ENCODE data around the gene COMT. TPM values are rescaled to one million over a fixed set of nuclear protein-coding genes. Genes with fewer than 3 reads are reported as not detected.
A peak's percentile ranks its signal among the peaks of the same experiment; 100 is the strongest.

Gene COMT
- total and polyA plus RNA-seq, 9 of the 15 experiments (the other 6 are each of a cell fraction or from before 2014, with no cell fraction given): 12.5 to 351 (median 155) TPM

DNA sequence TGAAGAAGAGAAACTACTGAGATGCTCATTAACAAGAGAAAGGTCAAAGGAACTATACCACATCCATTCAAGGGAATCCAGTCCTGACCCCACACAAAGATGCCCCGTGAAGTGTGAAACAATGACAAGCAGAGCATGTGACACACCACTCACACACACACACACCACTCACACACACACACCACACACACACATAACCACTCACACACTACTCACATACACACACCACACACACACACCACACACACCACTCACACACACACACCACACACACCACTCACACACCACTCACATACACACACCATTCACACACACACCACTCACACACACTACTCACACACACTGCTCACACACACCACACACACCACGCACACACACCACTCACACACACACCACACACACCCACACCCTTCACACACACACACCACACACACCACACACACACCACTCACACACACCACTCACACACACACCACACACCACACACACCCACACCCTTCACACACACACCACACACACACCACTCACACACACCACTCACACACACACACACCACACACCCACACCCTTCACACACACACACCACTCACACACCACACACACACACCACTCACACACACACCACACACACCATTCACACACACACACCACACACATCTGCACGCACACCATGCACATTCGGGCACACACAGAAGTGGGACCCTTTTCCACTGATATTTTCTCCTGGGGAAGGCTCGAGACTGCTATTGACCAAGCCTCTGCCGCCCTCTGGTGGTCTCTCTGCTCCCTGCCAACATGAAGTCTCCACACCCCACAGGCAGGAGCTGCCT lies 32.0 kb upstream of the COMT start (continued):
- peak; percentile 85 for TF ChIP-seq TRIM28 (IDR thresholded peaks at IDR 0.05)
- peak; percentile 42; the same call in 1 of the 2 replicates for TF ChIP-seq TEAD4 (IDR thresholded peaks at IDR 0.05; ENCODE audit: low read length)
- TF ChIP-seq TEAD4 (CRISPR knock-in tag; IDR thresholded peaks at IDR 0.05; ENCODE audit: borderline replicate concordance): no peak
- no peak for TF ChIP-seq BRD4 (IDR thresholded peaks at IDR 0.05)
- peak; percentile 72 for TF ChIP-seq NEUROD1 (IDR thresholded peaks at IDR 0.05; ENCODE audit: borderline replicate concordance, low read depth, low read length, partially characterized antibody)
- TF ChIP-seq, protein P1, sequence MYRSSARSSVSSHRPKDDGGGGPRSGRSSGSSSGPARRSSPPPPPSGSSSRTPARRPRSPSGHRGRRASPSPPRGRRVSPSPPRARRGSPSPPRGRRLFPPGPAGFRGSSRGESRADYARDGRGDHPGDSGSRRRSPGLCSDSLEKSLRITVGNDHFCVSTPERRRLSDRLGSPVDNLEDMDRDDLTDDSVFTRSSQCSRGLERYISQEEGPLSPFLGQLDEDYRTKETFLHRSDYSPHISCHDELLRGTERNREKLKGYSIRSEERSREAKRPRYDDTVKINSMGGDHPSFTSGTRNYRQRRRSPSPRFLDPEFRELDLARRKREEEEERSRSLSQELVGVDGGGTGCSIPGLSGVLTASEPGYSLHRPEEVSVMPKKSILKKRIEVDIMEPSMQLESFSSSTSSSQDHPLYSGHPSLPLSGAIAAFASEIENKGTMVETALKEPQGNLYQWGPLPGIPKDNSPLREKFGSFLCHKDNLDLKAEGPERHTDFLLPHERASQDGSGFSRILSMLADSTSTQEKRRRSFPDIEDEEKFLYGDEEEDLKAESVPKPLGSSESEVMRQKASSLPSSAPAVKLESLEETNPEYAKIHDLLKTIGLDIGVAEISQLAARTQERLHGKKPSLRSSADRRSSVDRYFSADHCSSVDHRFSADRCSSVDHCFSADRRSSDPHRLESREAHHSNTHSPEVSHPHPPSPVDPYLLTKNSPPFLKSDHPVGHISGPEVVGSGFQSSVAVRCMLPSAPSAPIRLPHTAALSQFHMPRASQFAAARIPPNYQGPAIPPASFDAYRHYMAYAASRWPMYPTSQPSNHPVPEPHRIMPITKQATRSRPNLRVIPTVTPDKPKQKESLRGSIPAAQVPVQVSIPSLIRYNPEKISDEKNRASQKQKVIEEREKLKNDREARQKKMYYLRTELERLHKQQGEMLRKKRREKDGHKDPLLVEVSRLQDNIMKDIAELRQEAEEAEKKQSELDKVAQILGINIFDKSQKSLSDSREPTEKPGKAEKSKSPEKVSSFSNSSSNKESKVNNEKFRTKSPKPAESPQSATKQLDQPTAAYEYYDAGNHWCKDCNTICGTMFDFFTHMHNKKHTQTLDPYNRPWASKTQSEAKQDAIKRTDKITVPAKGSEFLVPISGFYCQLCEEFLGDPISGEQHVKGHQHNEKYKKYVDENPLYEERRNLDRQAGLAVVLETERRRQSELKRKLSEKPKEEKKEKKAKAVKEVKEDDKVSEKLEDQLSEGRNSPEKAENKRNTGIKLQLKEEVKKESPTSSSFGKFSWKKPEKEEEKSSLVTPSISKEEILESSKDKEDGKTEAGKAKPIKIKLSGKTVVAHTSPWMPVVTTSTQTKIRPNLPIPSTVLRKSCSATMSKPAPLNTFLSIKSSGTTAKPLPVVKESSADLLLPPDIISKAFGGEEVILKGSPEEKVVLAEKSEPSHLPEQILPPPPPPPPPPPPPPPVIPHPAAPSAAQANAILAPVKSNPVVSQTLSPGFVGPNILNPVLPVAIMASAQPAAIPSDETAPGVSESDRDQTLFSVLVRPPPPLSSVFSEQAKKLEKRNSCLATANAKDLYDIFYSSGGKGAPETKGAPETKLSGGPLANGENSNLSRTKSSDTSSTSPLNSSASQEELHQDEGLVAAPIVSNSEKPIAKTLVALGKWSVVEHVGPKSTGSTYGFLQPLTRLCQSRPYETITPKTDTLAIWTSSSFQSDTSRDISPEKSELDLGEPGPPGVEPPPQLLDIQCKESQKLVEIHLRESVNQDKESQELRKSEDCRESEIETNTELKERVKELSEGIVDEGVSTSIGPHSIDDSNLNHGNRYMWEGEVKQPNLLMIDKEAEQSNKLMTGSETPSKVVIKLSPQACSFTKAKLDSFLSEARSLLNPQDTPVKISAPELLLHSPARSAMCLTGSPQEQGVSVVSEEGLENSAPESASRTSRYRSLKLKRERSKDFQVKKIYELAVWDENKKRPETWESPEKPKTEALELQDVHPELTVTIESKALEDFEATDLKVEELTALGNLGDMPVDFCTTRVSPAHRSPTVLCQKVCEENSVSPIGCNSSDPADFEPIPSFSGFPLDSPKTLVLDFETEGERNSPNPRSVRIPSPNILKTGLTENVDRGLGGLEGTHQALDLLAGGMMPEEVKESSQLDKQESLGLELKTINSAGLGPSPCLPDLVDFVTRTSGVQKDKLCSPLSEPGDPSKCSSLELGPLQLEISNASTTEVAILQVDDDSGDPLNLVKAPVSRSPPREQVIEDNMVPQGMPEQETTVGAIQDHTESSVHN (IDR thresholded peaks at IDR 0.05; ENCODE audit: borderline replicate concordance in 1 of 2, low read depth in 1 of 2): peak in 1 of 2 experiments; percentile 53; a peak in 1 of 4 replicates
- no peak for TF ChIP-seq HDAC8 (tag; IDR thresholded peaks at IDR 0.05)
- peak; percentile 93; the same call in 1 of the 2 replicates for TF ChIP-seq RBM14 (IDR thresholded peaks at IDR 0.05; ENCODE audit: borderline replicate concordance, insufficient read depth, low read depth, low read length)
- no peak for TF ChIP-seq ZZZ3 (IDR thresholded peaks at IDR 0.05)
- TF ChIP-seq, protein P2, sequence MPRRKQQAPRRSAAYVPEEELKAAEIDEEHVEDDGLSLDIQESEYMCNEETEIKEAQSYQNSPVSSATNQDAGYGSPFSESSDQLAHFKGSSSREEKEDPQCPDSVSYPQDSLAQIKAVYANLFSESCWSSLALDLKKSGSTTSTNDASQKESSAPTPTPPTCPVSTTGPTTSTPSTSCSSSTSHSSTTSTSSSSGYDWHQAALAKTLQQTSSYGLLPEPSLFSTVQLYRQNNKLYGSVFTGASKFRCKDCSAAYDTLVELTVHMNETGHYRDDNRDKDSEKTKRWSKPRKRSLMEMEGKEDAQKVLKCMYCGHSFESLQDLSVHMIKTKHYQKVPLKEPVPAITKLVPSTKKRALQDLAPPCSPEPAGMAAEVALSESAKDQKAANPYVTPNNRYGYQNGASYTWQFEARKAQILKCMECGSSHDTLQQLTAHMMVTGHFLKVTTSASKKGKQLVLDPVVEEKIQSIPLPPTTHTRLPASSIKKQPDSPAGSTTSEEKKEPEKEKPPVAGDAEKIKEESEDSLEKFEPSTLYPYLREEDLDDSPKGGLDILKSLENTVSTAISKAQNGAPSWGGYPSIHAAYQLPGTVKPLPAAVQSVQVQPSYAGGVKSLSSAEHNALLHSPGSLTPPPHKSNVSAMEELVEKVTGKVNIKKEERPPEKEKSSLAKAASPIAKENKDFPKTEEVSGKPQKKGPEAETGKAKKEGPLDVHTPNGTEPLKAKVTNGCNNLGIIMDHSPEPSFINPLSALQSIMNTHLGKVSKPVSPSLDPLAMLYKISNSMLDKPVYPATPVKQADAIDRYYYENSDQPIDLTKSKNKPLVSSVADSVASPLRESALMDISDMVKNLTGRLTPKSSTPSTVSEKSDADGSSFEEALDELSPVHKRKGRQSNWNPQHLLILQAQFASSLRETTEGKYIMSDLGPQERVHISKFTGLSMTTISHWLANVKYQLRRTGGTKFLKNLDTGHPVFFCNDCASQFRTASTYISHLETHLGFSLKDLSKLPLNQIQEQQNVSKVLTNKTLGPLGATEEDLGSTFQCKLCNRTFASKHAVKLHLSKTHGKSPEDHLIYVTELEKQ (CRISPR knock-in tag; IDR thresholded peaks at IDR 0.05): no peak
- no peak for TF ChIP-seq CHCHD3 (CRISPR knock-in tag; IDR thresholded peaks at IDR 0.05)
- no peak for TF ChIP-seq RUNX1 (IDR thresholded peaks at IDR 0.05; ENCODE audit: low read depth)
- no peak for TF ChIP-seq ZNF217 (CRISPR knock-in tag; IDR thresholded peaks at IDR 0.05)
- TF ChIP-seq CTBP1 (IDR thresholded peaks at IDR 0.05; ENCODE audit: borderline replicate concordance): peak; percentile 92; the same call in 1 of the 2 replicates
- no peak; the same call in 1 of the 2 replicates for TF ChIP-seq ADNP (tag; IDR thresholded peaks at IDR 0.05)
- no peak for TF ChIP-seq ELF2 (CRISPR knock-in tag; IDR thresholded peaks at IDR 0.05)
- TF ChIP-seq DMBX1 (CRISPR knock-in tag; IDR thresholded peaks at IDR 0.05; ENCODE audit: borderline replicate concordance): no peak
